HG02973 (cell line): ENCODE results near the gene SLC12A9.
A peak's percentile ranks its signal among the peaks of the same experiment; 100 is the strongest.

Experiments used
- ATAC-seq: cut with Tn5 transposase; IDR thresholded peaks from one replicate; pipeline ENCODE4 v1.9.1; 2021; ENCODE audit warnings: moderate library complexity; ENCODE audit not compliant: unreplicated experiment

SLC12A9 gene

DNA sequence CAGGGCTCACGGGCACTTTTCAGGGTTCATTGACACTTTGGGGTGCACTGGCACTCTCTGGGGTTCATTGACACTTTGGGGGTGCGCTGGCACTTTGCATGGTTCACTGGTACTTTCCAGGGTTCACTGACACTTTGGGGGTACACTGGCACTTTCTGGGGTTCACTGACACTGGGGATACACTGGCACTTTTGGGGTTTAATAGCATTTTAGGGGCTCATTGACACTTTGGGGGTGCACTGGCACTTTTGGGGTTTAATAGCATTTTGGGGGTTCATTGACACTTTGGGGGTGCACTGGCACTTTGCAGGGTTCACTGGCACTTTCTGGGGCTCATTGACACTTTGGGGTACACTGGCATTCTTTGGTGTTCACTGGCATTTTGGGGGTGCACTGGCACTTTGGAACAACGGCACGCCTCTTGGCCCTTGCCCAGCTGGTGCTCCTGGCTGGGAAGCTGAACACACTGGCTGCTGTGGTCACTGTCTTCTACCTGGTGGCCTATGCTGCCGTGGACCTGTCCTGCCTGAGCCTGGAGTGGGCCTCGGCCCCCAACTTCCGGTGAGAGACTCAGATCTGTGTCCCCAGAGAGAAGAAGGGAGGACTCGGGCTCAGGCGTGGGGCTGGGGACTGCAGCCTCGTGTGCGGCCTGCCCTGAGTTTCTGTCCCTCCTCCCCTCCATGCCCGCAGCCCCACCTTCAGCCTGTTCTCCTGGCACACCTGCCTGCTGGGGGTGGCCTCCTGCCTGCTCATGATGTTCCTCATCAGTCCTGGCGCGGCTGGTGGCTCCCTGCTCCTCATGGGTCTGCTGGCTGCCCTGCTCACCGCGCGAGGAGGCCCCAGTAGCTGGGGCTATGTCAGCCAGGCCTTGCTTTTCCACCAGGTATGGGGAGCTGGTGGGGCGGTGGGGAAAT is 8.4 kb downstream of the SLC12A9 start:
- no peak for ATAC-seq

DNA sequence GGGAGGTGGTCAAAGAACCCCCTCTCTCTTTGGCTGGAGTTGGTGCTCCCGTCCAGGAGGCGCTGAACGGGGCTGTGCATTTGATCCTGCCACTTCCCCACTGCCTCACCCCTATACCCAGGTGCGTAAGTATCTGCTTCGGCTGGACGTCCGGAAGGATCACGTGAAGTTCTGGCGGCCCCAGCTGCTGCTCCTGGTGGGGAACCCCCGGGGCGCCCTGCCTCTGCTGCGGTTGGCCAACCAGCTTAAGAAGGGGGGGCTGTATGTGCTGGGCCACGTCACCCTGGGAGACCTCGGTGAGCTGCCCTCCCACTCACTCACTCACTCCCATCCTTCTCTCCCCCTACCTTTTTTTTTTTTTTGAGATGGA is 9.1 kb downstream of the SLC12A9 start:
- no peak for ATAC-seq

DNA sequence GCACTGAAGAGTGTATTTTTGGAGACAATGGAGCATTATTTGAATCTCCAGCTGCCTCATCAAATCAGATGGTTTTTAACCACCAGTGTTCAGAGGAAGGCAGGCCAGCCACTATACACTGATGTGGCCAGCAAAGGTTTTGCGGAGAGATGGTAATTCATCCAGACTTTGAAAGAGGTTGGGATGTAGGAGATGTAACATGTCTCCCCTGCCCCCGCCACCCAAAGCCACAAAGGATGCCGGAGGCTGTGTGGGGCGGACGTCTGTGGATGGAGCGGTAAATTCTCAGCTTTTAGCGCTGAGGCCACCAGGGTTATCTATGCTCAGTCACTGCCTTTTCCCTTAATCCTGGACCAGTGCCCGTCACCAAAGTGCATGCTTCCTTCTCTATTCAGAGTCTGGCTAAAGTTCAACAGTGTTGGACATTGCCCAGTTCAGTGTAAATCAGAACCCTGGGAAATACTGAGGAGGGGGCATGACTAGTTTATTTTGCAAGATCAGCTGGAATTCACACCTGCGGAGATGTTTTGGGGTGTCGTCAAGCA is 11.0 kb downstream of the SLC12A9 start:
- no peak for ATAC-seq

DNA sequence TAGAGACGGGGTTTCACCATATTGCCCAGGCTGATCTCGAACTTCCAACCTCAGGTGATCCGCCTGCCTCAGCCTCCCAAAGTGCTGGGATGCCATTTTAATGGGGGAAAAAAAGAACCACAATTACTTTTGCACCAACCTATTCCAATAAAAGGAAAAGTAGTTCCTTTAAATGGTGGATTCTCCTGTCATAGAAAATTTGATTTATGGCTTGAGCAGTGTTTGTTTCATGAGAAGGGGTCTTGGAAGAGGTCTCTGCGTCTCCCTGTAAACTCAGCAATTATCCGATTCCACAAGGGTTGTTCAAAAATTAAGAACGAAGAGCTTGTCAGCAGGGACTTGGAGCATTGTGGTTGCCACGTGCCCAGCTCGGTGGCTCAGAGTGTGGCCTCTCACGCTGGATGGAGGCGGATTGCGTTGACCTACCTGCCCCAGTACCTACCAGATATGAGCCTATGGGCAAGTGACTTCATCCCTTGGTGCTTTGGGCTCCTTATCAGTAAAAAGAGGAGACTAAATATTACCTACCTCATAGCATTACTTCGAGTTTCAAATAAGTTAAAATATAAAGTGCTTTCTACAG is 11.8 kb downstream of the SLC12A9 start:
- no peak for ATAC-seq

DNA sequence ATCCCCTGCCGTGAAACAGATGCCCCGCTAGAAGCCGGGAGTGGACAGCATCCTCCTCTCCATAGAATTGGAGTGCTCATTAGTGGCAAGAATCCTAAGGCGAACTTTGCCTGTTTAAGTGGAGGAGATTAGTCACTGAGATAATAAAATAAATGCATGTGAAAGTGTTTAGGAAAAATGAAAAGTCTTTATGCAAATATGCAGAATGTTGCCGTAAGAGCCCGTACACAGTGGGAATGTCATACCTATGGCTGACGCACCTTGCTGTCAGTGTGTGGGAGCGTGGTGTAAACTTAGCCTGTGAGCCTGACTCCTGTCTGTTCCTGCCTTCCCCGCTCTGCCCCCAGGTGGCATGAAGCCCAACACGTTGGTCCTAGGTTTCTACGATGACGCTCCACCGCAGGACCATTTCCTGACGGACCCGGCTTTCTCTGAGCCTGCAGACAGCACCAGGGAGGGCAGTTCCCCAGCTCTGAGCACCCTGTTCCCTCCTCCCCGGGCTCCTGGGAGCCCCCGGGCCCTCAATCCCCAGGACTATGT is 12.9 kb downstream of the SLC12A9 start:
- ATAC-seq = no peak

DNA sequence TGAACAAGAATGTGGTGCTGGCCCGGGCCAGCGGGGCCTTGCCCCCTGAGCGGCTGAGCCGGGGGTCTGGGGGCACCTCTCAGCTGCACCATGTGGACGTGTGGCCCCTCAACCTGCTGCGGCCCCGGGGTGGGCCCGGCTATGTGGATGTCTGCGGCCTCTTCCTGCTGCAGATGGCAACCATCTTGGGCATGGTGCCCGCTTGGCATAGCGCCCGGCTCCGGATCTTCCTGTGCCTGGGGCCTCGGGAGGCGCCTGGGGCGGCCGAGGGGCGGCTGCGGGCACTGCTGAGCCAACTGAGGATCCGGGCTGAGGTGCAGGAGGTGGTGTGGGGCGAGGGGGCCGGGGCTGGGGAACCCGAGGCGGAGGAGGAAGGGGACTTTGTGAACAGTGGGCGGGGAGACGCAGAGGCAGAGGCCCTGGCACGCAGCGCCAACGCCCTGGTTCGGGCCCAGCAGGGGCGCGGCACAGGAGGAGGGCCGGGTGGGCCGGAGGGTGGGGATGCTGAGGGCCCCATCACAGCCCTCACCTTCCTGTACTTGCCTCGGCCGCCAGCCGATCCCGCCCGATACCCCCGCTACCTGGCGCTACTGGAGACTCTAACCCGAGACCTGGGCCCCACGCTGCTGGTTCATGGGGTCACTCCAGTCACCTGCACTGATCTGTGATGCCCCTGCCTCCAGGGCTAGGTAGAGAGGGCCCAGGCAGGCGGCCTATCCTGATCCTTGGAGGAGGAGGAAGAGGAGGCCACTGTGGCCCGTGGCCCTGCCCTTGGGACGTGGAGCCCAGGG is 13.6 kb downstream of the SLC12A9 start:
- ATAC-seq = no peak

DNA sequence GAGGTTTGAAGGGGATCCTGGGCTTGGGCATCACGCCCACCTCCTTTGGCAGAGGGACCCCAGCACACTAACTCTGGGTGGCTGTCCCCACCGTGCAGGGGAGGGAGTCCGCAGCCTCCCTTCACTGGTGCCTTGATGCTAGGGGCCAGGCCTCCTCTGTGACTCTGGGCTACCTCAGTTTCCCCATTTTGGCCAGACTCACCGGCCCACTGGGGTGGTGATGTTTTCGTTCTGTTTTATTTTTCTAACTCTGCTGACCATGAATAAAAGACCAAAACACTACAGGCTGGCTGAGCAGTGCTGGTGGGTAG is 14.2 kb downstream of the SLC12A9 start:
- no peak for ATAC-seq

DNA sequence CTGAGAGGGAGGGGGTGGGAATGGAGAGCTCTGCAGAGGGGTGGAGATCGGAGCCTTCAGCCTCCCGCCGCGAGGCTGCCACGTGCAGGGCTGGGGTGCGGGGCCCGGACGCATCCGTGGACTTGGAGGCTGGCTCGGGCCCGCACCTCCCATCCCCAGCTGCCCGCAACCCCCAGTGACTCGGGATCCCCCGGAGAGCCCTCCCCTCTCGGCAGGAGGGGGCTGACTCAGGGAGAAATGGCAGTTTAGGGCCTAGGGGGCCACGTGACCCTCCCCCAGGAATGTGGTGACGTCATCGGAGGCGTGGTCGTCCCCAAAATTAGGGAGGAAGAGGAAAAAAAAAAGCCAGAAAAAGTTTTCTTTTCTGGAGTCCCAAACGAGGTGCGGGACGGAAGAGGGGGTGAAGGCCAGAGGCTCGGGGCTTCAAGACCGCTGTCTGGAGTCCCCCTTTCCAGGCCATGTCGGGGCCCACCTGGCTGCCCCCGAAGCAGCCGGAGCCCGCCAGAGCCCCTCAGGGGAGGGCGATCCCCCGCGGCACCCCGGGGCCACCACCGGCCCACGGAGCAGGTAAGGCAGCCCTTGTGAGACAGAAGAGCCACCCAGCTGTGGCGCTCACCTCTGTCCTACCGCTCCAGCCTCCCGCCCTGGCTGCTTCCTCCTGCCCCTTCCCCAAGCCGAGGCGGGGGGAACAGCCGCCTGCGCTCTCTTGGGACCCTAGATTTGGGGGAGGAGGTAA is 14.7 kb downstream of the SLC12A9 start, which contains the start of gene TRIP6:
TSS of gene TRIP6 (plus strand) at position 348 of the 736 bp plus-strand sequence. CDS start at position 459, 111 bp downstream.
- no peak for ATAC-seq

DNA sequence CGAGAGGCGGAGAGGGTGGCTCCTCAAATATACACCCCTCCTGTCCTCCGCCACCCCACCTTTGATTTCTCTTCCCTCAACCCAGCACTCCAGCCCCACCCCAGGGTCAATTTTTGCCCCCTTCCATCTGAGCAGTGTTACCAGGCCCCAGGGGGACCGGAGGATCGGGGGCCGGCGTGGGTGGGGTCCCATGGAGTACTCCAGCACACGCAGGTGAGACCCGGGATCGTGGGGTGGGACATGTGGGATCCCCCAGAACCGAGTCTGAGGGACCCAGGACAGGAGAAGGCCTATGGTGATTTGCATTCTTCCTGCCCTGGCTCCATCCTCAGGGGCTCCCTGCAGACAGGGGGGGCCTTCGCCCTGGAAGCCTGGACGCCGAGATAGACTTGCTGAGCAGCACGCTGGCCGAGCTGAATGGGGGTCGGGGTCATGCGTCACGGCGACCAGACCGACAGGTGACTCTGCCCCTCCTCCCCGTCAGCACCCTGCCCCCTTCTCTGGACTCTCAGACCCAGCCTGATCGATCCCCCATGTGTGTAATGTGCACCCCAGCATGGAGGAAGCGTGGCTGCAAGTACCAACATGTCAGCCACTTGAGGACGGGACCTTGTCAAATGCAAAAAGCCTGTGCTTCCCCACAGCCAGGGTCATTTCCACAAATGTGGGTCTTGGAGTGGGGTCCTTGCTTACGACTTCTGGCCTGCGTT is 15.4 kb downstream of the SLC12A9 start:
- ATAC-seq = no peak

DNA sequence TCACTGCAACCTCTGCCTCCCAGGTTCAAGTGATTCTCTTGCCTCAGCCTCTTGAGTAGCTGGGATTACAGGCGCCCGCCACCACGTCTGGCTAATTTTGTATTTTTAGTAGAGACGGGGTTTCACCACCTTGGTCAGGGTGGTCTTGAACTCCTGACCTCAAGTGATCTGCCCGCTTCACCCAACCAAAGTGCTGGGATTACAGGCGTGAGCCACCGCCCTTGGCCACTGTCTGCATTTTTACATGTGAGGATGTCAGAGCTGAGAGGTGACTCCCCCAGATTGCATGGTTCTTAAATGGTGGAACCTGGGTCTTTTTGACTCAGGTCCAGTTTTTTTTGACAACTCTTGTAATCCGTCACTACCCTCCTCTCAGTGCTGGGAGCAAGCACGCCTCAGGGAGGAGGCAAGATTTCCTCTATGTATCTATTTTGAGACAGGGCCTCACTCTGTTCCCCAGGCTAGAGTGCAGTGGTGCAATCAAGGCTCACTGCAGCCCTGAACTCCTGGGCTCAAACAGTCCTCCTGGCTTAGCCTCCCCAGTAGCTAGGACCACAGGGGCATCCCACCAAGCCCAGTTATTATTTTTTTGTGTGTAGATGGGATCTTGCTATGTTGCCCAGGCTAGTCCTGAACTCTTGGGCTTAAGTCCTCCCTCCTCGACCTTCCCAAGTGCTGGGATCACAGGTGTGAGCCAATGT is 21.2 kb downstream of the SLC12A9 start:
- no peak for ATAC-seq

DNA sequence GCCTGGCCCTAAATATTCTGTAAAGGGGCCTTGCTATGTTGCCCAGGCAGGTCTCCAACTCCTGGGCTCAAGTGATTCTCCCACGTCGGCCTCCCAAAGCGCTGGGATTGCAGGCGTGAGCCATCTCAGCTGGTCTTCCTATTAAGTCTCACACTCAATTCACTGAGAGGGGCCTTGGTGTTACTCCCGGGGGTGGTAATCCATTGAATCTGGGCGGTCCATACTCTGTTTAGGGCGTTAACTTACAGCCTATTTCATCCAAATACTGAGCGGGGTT is 21.7 kb downstream of the SLC12A9 start:
- ATAC-seq = no peak

DNA sequence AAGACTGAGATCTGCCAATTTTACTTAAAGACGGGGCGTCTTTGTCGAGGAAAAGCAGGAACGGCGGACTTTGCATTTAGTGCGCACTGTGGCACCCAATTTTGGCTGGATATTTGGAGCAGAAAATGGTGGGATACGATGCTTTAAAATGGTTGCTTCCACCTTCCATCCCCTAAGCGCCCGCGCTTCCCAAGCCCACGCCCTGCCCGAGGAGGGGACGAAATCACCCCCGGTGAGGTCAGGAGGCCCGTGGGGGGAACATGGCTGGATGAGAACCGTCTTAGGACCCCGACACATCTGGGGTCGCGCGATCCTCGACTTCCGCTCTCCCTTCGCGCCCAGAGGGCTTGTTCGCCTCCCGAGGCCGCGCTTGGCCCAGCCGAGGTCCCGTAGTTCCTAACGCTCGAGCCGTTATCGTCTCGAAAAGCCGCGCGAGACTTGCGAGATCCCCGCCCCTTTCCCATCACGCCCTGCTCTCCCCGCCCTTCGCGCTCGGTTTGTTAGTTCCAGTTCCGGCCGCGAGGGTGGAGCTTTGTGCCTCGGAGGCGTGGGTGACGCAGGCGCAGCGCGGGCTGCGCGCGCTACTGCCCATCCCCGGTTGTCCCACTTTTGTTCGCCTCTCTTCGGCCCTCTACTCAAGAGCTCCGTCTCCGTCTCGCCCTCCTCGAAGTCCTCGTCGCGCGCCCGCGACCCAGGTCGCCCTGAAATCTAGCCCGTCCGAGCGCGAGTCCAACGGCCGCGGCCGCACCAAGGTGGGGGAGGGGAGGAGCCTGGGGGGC is 22.3 kb downstream of the SLC12A9 start, which contains the start of gene SRRT:
TSS of gene SRRT (plus strand) at position 527 of the 779 bp plus-strand sequence. CDS start 488 bp downstream, outside the sequence.
- peak; percentile 82 for ATAC-seq

DNA sequence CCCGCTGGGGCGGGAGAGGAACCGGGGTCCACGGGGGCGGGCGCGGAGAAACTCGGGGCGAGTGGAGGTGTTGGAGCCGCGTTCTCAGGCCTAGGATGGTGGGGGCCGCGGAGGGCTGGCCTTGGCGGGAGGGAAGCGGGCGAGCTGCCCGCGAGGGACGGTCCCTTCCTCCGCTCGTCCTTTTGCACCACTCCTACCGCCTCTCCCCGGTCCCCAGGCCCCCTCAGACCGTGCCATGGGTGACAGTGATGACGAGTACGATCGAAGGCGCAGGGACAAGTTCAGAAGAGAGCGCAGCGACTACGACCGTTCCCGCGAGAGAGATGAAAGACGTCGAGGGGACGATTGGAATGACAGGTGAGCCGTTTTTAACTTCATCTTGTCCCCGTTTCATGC is 22.8 kb downstream of the SLC12A9 start:
- ATAC-seq = peak; percentile 14

DNA sequence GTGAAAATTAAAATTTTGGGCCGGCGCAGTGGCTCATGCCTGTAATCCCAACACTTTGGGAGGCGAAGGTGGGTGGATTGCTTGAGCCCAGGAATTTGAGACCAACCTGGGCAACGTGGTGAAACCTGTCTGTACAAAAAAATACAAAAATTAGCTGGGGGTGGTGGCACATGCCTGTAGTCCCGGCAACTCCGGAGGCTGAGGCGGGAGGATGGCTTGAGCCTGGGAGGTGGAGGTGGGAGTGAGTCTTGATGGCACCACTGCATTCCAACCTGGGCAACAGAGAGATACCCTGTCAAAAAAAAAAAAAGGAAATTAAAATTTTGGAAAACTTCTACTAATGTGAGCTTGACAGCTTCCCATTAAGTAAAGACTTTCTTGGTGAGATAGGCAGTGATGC is 25.5 kb downstream of the SLC12A9 start:
- ATAC-seq = no peak

DNA sequence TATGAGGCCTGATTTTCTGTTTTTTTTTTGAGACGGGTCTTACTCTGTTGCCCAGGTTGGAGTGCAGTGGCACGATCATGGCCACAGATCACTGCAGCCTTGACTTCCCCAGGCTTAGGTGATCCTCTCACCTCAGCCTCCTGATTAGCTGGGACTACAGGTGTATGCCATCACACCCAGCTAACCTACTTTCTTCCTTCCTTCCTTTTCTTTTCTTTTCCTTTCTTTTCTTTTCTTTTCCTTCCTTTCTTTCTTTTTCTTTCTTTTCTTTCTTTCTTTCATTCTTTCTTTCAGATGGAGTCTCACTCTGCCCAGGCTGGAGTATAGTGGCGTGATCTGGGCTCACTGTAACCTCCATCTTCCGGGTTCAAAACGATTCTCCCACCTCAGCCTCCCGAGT is 26.2 kb downstream of the SLC12A9 start:
- ATAC-seq = no peak

DNA sequence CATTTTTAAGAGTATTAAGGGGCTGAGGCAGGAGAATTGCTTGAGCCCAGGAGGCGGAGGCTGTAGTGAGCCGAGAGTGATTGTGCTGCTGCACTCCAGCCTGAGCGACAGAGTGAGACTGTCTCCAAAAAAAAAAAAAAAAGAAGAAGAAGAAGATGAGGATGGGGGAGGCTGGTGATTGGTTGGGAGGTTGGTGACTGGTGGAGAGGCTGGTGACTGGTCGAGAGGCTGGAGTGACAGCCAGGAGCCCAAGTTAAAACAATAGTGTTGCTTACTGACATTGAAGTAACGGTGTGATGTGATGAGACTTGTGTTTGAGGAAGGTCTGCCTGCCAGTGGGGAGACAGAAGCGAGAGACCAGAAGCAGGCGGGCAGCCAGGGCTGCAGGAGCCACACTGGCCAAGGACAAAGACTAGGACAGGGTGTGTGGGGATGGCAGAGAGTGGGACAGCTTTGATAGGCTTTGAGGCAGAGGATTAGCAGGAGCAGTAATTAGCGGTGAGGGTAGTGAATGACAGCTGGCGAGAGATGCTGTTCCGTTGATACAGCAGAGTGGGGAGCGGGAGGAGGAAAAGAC is 27.3 kb downstream of the SLC12A9 start:
- no peak for ATAC-seq

DNA sequence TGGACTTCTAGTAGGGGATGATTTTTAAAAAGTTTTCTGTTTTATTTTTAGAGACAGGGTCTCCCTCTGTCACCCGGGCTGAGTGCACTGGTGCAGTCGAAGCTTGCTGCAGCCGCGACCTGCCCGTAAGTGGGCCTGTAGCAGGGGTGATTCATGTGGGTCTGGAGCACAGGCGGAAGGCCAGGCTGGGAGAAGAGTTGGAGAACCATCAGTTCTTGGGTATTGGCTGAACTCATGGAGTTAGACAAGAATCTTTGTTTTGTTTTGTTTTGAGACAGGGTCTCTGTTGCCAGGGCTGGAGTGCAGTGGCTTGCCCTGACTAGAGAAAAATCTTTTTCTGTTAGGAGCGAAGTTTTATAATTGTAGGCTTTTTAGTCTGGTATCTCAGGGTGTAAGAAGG is 28.1 kb downstream of the SLC12A9 start:
- ATAC-seq = no peak

DNA sequence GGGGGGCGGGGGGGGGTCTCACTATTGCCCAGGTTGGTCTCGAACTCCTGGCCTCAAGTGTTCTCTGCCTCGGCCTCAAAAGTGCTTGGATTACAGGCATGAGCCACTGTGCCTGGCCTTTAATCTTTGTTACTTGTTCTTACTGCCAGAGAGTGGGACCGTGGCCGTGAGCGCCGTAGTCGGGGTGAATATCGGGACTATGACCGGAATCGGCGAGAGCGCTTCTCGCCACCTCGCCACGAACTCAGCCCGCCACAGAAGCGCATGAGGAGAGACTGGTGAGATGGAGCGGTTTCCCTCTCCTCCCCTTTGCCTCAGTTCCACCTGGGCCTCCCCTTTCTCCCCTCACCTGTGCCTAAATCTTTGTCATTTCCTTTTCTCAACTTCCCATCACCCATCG is 28.6 kb downstream of the SLC12A9 start:
- no peak for ATAC-seq
